Stimulated activated CD4-positive, alpha-beta T cell treated with anti-CD3 and anti-CD28 coated beads, Interleukin-4, amount 100 ng/mL, for 24 hours (primary cell): ENCODE measurements around the gene MACROD2.
"Not testable (repeated sequence)": the region's sequence is repeated elsewhere in the genome, so short reads cannot be mapped to it uniquely, and the experiment has no call there.

ENCODE experiments used
- DNase-seq: peaks from one replicate; pipeline ENCODE4 v3.0.0-alpha.2; 2020

MACROD2 gene

DNA sequence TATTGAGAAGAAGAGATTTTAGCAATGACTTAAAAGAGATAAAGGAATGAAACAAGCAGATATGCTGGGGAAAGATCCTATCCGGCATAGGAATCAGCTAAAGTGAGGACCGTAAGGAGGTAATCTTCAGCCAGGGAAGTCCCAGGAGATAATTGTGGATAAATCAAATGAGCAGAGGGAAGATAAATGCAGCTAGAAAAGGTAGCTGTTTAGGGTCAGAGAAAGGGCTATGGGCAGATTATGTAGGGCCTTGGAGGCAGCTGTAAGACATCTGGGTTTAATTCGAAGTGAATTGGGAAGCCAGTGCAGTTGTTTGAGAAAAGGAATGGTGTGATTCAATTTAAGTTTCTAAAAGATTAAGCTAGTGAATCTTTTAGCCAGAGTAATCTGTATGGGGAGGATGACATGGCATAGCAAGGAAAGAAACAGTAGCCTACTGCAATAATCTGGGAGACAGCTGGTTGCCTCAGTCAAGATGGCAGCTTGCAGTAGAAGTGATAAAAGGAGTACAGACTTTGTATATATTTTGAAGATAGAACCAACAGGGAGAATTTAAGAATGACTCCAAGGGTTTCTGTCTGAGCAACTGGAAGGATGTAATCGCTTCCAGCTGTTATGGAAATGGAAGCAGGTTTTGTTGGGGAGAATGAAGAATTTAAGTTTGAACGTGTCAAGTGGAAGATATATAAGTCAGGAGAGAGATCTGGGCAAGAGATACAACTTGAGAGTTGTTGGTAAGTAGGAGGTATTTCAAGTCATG is 894.4 kb downstream of the MACROD2 start:
- no peak for DNase-seq

DNA sequence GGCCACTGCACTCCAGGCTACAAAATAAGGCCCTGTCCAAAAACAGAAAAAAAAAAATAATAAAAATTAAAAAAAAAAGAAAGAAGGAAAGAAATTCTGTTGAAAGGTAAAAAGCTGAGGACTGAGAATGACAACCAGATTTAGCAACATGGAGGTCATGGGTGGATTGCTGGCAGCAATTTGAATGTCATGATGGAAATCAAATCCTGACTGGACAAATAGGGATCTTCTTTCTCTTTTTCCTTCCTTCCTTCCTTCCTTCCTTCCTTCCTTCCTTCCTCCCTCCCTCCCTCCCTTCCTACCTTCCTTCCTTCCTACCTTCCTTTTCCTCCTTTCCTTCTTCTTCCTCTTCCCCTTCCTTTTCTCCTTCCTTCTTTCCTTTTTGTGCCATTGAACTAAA is 895.4 kb downstream of the MACROD2 start:
- DNase-seq, result no peak

DNA sequence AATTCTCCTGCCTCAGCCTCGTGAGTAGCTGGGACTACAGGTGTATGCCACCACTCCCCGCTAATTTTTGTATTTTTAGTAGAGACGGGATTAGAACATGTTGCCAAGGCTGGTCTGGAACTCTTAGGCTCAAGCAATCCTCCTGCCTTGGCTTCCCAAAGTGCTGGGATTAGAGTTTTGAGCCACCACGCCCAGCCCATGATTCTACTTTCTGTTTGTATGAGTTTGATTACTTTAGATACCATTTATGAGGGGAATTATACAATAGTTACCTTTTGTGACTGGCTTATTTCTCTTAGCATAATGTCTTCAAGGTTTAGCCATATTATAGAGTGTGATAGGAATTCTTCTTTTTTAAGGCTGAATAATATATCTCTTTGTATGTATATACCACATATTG is 897.5 kb downstream of the MACROD2 start:
- no peak for DNase-seq

DNA sequence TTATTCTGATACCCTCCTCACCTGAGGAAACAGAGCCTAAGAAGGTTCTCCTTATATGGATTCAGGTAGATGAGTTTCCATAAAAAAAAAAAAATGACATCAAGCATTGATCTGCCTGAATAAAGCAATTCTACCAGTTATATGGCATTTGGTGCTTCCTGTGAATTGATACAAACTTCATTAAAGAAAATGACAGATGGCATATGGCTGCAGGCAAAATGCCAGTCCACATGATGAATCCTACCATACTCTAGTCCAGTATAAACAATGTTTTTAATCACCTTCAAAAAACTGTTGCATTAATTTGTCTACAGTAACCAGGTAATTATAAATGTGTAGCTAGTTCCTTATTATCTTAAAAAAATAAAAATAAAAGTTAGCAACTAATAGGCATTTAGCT is 901.3 kb downstream of the MACROD2 start:
- no peak for DNase-seq

DNA sequence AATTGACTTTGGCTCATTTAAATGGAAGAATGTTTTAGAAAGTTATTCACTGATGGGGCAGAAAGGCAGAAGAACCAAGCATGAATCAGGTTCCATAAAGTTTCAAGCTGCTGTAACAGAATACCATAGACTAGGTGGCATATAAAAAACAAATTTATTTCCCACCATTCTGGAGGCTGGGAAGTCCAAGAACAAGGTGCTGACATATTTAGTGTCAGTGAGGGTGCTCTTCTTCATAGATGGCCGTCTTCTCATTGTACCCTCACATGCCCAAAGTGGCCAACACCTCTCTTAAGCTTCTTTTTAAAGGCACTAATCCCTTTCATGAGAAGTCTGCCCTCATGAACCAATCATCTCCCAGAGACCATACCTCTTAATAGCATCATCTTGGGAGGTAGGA is 902.3 kb downstream of the MACROD2 start:
- DNase-seq, result no peak

DNA sequence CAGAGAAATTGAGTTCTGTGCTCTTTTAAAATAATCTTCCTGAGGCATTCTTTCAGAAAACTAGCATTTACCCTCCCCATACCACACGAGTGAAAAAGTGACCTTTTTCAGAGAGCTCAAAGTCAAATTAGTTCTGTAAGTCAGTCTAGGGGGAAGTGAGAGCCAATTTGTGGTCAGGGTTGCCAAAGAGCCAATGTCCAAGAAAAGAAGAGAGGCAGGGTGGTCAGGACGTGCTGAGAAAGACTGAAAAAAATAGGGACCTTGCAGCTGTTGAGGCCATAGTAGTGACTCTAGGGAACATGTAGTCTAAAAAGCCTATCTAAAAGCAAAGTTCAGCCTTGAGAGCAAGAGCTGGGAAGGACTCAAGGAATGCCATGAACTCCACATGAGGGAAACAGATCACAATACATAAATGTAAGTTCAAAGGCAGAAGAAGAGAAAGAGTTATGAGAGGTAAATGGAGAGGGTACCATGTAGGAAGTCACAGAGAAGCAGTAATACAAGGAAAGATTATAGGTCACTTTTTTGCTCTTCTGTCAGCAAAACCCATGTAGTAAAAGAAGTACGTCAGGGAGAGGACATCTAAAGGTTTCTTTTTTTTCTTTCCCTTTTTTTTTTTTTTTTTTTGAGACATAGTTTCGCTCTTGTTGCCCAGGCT is 907.2 kb downstream of the MACROD2 start:
- DNase-seq, result no peak

DNA sequence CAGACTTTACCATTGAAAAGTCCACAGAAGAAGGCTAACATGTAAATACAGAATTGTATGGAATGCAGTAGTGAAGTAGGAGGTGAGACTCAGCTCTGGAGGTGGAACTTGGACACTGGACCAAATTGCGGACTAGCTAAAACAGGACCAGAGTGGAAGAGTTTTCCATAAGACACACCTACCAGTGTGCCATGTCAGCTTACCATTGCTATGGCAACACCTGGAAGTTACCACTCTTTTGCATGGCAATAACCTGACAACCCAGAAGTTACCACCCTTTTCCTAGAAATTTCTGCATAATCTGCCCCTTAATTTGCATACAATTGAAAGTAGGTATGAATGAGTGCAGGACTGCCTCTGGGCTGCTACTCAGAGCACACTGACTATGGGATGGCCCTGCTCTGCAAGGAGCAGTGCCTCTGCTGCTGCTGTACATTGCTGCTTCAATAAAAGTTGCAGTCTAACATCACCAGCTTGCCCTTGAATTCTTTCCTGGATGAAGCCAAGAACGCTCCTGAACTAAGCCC is 911.7 kb downstream of the MACROD2 start:
- DNase-seq, result no peak

DNA sequence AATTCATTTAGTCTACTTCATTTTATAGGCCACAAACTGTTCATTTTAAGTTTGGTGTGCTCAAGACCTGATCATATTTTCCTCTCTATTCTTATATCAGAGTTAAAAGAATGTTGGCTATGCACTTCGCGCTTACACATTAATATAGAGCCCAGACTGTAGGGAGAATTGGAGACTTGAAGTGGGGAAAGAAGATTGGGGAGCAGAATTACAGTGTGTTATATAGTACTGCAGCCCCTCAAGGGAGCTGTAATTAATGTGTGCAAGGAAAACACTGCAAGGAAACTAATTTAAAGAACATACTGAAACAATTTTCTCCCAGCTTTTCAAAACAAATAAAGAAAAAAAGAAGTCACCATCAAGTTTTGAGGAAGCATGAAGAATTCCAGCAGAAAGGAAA is 914.8 kb downstream of the MACROD2 start:
- no peak for DNase-seq

DNA sequence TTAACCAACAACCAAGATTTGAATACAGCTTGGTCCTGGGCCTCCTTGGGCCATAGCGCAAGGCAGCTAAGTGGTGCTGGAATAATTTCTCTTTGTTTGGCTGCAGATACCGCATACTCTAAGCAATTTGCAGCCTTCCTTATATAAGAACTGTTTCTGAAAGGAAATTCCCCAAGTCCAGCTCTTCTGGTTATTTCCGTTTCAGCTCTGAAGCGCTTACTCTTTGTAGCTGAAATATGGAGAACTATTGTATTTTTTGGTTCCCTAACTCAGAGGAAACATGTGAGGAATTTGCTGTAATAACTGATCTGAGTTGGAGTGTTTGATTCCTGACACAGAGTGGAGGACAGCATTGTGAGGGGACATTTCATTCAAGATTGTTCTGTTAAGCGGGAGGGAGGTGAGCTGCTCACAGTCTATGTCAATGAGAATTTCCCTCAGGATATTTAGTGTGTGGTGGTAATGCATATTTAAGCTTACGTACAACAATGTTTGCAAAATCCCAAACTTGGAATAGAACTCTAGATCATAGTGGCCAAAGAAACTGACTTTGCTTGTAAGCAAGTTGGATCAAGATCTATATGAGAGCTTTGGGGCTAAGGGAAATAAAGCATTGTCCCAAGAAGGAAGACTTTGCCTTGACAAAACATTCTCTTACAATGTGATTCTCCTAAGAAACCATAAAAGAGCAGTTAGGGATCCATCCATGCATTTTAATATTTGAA is 918.7 kb downstream of the MACROD2 start:
- no peak for DNase-seq

DNA sequence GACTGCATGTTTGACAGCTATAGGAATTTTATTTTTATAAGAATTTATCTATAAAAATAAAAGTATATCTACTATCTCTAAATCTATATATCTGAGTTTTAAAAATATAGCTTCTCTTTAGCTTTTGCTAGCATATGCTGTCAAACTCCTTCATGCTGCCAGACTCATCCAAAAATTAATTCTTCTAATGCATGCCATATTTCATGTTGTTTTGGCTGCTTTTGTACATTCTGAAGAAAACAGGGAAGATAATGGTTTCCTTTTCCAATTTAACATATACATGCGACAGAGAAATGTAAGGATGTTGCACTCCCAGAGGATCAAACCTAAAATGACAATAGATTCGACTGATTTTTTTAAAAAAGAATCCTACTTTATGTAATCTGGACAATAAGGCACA is 919.3 kb downstream of the MACROD2 start:
- no peak for DNase-seq

DNA sequence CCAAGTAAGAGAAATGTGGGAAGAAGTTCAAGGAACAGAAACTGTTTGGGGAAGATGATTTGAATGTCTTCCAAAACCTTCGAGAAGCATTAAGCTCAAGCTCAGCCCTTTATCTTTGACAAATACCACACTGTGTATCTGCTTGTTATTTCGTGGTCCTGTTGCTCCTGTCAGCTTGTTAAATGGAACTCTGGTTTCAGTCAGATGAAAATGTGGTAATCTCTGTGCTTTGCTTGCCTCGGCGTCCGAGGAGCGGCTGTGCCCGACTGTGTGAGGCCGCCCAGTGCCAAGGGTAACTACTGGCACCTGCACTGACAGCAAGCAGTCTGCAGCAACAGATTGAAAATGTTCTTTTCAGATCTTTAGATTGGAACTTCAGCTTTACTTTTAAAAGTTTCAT is 920.0 kb downstream of the MACROD2 start:
- DNase-seq, result no peak

DNA sequence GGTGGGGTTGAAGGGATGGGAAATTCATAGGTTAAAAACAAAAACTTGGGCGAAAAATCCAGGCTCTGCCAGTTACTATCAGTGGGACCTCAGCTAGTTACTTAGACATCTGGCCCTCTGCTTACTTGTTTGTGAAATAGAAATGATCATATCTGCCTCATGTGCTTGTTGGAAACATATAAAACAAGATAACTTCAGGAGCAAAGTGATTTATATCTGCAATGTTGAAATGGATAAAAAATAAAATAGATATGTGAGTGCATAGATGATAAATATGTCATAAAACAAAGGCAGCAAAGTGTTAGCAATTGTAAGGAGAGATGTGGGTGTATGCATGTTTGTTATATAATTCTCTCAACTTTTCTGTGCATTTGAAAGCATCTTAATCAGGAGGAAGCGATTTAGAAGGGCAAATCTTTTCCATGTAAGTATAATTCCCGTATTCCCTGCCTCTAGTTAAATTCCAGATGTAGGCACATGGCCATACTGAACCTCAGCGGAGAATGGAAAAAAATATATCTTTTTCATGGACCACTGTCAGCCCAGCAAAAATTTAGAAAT is 921.1 kb downstream of the MACROD2 start:
- no peak for DNase-seq

DNA sequence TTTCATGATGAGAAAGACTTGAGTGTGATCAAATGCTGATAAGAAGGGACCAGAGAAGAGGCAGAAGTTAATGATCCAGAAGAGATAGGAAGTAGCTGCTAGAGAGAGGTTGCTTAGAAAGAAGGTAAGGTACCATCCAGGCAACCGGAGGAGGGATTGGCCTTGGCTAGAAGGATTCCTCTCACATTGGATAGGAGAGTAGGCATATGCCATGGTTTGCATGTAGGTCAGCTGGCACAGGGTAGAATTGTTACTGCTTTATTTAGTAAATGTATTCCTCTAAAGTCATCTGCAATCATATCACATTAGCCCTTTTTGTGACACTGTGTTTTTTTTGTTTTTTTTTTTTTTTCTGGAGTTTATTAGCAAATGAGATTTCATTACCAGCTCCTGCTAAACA is 923.0 kb downstream of the MACROD2 start:
- no peak for DNase-seq

DNA sequence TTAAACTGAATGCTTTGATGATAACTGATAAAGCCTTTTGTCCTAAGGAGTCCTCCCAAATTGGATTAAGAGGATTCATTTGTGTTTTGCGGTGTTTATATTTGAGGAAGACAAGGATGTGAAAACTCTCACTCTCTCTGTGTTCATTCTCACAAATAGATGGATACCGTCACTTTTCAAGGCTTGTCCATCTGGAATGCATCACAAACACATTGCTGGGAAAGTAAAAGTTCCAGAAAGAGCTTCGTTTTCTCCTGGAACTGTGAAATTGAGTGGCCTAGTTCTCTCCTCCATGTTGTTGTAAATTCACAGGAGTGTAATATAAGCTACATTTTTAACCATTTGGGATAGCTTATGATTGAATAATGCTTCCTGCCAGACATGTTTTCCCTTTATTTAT is 923.7 kb downstream of the MACROD2 start:
- DNase-seq, result no peak

DNA sequence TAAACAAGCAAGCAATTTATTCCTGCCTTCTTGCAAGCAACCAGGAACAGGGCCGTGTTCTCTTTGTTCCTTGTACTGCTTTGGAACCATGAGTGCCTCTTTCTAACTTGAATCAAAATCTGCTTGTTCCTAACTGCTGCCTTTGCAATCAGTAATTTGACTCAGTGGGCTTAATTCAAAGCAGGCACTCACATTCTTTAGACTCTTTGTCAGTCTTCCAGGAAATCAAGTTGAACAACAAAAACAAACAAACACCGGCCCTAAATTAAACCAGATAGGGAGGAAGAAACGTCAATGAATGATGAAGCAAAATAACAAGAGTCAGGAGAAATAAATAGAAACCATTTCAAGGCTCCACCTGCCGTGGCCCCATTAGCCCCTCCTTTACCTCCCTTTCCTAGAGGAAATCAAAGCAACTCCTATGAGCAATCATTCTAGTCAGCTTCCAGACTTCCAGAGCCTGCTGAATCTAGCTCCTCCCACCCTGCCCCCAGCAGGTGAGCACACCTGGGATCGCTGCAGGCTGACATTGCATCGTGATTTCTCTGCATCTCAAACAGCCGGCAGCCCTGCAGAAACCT is 924.3 kb downstream of the MACROD2 start:
- no peak for DNase-seq

DNA sequence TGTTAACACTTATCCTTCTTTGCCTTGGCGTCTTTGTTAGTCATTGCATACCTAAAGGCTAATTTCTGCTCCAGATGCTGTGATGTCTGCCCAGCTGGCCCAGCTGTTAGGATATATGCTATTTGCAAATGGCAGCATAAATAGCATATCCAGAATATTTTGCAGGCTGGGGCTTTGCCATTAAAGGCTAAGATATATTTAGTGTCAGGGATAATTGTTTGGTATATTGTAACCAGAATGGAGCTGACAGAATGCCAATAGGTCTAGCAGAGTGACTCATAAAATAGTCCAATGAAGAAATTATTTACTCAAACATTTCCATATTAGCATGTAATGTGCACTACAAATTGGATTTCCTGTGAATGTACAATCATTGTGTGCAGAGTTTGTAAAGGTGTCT is 926.2 kb downstream of the MACROD2 start:
- no peak for DNase-seq

DNA sequence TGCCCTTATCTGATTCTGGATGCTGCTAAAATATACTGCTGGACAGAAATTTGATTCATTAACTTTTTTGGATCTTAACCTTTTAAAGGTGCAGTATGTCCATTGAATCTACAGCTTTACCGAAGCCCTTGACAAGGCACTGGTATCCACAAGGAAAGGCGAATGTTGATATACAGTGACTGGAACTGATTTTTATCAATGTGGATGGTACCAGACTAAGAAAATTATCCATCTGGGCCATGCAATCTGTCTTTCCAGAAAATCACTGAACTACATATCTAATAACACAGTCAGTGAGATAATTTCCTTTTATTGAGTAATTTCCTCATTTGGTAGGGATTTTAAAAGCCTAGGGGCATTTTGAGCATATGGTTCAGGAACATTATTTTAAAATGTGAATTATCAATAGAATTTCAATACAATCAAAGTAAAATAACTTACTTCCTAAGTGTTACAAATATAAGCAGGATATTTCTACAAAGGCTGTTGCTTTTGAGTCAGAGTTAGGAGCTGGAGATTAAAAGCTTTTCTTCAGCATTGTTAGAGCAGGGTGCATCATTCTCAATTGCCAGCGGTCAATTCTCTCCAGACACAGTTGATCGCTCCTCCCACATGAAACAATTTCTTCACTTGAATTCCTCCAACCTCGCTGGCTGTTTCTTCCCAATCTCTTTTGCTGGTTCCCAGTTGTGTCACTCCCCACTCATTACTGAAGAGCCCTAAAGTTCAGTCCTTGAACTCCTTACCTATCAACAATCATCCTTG is 927.4 kb downstream of the MACROD2 start:
- DNase-seq, result no peak

DNA sequence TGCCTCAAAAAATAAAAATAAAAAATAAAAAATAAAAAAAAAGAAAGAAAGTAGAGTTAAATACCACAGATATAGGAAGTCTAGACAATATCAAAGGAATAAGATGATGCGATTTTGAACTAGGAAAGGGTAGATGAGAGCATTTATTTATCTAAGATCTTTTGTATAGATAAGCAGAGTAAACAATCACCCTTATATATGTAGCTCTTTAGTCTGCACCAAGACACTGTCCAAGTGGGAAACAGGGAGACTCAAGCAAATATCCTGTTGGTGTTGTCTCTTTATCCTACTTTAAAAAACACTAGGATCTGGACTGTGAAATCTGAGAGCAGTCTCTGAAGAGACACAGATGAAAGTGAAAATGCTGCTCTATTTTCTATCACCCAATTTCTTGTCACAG is 929.1 kb downstream of the MACROD2 start:
- no peak for DNase-seq

DNA sequence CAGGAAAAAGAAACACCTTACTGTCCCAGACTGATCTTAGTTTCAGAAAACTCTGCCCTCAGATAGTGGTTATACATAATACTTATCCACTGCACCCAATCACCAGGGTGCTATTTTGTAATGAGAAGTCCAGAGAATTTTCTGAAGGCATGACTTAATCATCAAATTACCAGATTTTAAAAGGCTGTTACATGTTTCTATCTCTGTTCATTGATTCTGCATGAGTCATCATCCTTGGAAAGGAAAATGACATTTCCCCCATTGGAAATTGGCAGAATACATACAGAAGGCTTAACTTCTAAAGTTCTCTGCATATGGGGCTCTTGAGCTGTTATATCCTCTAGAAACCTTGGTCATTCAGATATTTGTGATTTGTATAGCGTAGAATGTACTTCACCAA is 930.0 kb downstream of the MACROD2 start:
- no peak for DNase-seq

DNA sequence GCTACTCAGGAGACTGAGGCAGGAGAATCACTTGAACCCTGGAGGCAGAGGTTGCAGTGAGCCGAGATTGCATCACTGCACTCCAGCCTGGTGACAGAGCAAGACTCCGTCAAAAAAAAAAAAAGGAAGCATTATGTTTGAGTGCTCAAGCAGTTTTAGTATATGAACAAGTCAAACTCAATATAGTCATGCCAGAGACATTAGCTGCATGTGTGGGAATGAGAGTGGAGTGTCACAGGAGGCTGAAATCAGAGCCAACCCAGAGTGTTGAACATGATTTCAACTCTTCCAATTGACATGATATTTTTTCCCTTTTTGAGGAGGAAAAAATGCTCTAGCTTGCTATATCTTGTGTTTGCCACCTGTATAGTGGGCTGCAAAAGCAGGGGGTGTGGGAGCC is 931.1 kb downstream of the MACROD2 start:
- DNase-seq, result not testable (repeated sequence)

DNA sequence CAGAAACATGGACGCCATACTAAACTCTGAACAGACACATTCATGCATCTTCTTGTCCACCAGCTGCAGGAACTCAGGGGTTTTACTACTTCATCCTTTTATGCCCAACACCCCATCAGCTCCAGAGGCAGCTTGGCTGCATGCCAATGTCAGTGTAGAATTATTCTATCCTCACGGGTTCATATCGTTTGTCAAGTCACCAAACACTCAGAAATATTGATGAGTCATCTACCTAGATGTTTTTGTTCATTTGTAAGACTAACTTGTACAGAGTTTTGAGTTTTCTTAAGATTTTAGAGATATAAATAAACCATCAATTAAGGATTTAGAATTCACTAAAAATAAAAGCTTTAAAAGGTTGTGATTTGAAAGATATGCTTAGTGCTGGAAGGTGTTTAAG is 932.8 kb downstream of the MACROD2 start:
- DNase-seq, result no peak

DNA sequence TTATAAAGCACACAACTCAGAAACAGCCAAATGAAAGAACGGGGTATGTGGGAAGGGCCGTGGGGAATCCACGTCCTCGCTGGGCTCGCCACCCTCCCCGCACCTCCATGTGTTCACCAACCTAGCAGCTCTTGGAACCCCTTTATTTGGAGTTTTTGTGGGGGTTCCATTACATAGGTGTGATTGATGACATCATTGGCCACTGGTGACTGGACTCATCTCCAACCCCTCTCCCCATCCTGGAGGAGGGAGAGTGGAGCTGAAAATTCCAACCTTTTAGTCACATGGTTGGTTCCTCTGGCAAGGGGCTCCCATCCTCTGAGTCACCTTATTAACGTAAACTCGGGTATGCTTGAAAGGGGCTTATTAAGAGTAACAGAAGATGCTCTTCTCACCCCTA is 934.1 kb downstream of the MACROD2 start:
- no peak for DNase-seq
